Lower lobe of right lung (tissue), 2 donors: ENCODE measurements around the gene MOGAT1. TPM values are rescaled to one million over a fixed set of nuclear protein-coding genes. Genes with fewer than 3 reads are reported as not detected.
"Not testable (repeated sequence)": the region's sequence is repeated elsewhere in the genome, so short reads cannot be mapped to it uniquely, and the experiment has no call there.

Experiments
- ATAC-seq, 2 donors: fragments of 200-7000 bp; cut with Tn5 transposase; one replicate each; pipeline ENCODE4 v1.9.1; 2020 to 2022; ENCODE audit warnings: mild to moderate bottlenecking in 2 of 2, moderate library complexity in 2 of 2
- DNase-seq: peaks from one replicate; pipeline ENCODE4 v3.0.0-alpha.2; 2020
- H3K27ac ChIP-seq: fragments of 200-600 bp; one replicate; pipeline ENCODE4 v1.8.0; 2022
- H3K27me3 ChIP-seq: fragments of 200-600 bp; one replicate; pipeline ENCODE4 v1.8.0; 2022; ENCODE audit warnings: low read depth
- H3K36me3 ChIP-seq: fragments of 200-600 bp; one replicate; pipeline ENCODE4 v1.8.0; 2022; ENCODE audit warnings: mild to moderate bottlenecking
- H3K4me1 ChIP-seq: fragments of 200-600 bp; one replicate; pipeline ENCODE4 v1.8.0; 2022
- H3K4me3 ChIP-seq: fragments of 200-600 bp; one replicate; pipeline ENCODE4 v1.8.0; 2022; ENCODE audit warnings: mild to moderate bottlenecking
- H3K9me3 ChIP-seq: fragments of 200-600 bp; one replicate; pipeline ENCODE4 v1.8.0; 2022
- intact Hi-C: fragments of 100-400 bp; cut with DNase I; formaldehyde crosslinking; loops from one replicate; pipeline ENCODE4 v1.11.0; 2022
- total RNA-seq: library from RNA; stranded (reverse); fragmentation: NEBNext Ultra II Directional; extraction: Animal tissue kit (Norgen Biotek cat#: 25700); gene quantifications from one replicate; pipeline ENCODE4 v1.2.1, GENCODE V29; 2021
- TF ChIP-seq, protein P1 (sequence below): fragments of 200-600 bp; IDR thresholded peaks from one replicate; pipeline ENCODE4 v1.8.0; 2022; ENCODE audit warnings: antibody characterized with exemption, mild to moderate bottlenecking
- donor health status: DM: no; HTN: yes; CAD: no; lungs with severe emphysema.

The MOGAT1 gene
- total RNA-seq, 1 donor from 2014 or later, result 3.2 TPM

DNA sequence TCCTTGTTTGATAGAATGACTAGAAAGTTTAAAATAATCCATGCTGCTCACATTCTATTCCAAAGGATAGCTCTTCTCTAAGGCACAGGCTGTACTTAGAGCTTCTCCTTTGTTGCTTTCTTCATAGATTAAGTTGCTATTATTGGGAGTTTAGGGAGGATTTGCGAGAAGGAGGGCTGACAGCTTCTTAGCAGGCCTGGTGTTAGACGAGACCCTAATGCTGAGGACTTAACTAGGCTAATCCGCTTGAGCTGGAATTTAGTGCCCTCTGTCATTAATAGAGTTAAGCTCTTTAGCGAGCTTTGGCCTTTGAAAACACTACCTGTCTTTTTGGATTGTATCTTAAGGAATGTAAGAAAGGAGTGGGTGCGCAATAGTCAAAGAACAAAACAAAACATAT is 81.3 kb downstream of the MOGAT1 start:
- H3K9me3 ChIP-seq, result no peaks in the 10 kb centered on the region
- no peak for DNase-seq
- H3K4me1 ChIP-seq, result peaks cover 9% of the 10 kb centered on the region
- TF ChIP-seq, protein P1, sequence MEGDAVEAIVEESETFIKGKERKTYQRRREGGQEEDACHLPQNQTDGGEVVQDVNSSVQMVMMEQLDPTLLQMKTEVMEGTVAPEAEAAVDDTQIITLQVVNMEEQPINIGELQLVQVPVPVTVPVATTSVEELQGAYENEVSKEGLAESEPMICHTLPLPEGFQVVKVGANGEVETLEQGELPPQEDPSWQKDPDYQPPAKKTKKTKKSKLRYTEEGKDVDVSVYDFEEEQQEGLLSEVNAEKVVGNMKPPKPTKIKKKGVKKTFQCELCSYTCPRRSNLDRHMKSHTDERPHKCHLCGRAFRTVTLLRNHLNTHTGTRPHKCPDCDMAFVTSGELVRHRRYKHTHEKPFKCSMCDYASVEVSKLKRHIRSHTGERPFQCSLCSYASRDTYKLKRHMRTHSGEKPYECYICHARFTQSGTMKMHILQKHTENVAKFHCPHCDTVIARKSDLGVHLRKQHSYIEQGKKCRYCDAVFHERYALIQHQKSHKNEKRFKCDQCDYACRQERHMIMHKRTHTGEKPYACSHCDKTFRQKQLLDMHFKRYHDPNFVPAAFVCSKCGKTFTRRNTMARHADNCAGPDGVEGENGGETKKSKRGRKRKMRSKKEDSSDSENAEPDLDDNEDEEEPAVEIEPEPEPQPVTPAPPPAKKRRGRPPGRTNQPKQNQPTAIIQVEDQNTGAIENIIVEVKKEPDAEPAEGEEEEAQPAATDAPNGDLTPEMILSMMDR, result no peak
- no peaks in the 10 kb centered on the region for H3K36me3 ChIP-seq
- intact Hi-C loops, result no loop called here
- no peak for ATAC-seq
- no peaks in the 10 kb centered on the region for H3K27me3 ChIP-seq
- no peak overlapping the region for H3K27ac ChIP-seq
- H3K4me3 ChIP-seq, result no peak overlapping the region

DNA sequence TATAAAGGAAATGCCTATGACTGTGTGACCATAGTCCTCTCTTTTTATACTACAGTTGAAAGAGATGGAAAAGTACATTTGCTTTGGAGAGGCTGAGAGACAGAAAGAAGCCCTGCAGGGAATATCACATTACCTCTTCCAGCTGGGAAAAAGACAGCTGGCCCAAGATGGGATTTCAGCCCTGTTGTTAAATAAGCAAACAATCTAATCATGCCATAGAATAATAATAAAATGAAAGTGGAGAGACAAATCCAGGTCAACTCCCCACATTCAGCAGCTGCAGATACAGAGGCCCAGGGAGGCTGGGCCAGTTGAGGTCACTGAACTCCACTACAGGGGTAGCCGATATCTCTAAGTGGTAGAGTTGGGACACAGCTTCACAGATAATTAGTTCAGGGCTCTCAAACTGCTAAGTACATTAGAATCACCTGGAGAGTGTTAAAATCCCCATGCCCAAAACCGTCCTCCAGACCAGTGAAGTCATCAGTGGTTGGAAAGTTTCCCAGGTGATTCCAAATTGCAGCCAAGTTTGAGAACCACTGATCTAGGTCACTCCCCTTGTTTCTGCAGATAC is 81.9 kb downstream of the MOGAT1 start:
- no peaks in the 10 kb centered on the region for H3K27me3 ChIP-seq
- no peaks in the 10 kb centered on the region for H3K9me3 ChIP-seq
- H3K36me3 ChIP-seq, result no peaks in the 10 kb centered on the region
- DNase-seq (no peak), ATAC-seq (peak; percentile 15 to 26)
- no peak overlapping the region for H3K27ac ChIP-seq
- TF ChIP-seq, protein P1, result no peak
- peaks cover 9% of the 10 kb centered on the region for H3K4me1 ChIP-seq
- H3K4me3 ChIP-seq, result no peak overlapping the region
- intact Hi-C loops, result no loop called here

DNA sequence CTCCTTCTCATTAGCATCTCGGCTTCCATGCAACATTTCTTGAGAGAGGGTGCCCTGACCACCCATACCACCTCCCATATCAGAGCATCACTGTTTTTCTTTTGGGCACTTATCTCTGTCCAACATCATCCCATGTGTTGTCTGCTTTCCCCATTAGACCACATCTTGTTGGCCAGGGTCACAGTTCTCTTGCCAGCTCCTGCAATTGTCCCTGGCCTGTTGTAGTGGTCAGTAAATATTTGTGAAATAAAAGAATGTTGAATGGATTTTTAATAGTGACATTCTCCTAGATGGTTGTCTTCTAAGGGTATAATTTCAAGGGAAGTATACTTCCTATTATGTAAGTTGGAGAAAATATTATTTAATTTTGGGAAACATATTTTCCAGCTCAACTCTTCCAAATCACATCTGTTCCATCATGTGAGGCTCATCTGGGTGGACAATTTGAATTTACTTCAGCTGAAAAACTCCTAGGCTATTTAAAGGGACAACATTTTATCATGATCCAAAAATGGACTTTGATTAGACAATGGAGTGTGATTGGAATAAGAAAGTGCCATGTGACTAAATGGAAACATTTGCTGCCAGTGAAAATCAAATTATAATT is 83.0 kb downstream of the MOGAT1 start:
- Histone ChIP-seq H3K9me3 (no peaks in the 10 kb centered on the region), H3K4me3 (no peak overlapping the region), H3K36me3 (no peaks in the 10 kb centered on the region), H3K27ac (no peak overlapping the region), H3K27me3 (no peaks in the 10 kb centered on the region), H3K4me1 (peaks cover 9% of the 10 kb centered on the region)
- ATAC-seq (no peak), DNase-seq (no peak)
- TF ChIP-seq, protein P1, result no peak
- intact Hi-C loops, result no loop called here

DNA sequence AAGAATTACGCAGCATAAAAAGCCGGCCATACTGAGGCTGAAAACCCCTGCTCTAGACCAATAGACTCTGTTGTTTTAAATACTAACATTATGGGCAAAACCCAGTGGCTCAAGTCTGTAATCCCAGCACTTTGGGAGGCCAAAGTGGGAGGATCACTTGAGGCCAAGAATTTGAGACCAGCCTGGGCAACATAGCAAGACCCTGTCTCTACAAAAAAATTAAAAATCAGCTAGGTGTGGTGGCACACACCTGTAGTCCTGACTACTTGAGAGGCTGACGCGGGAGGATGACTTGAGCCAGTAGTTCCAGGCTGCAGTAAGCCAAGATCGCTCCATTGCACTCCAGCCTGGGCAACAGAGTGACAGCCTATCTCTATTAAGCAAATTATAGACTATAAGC is 84.1 kb downstream of the MOGAT1 start:
- H3K27me3 ChIP-seq, H3K9me3 ChIP-seq, DNase-seq, H3K4me3 ChIP-seq, H3K36me3 ChIP-seq, H3K4me1 ChIP-seq, intact Hi-C loops, ATAC-seq, H3K27ac ChIP-seq: not testable (repeated sequence)

DNA sequence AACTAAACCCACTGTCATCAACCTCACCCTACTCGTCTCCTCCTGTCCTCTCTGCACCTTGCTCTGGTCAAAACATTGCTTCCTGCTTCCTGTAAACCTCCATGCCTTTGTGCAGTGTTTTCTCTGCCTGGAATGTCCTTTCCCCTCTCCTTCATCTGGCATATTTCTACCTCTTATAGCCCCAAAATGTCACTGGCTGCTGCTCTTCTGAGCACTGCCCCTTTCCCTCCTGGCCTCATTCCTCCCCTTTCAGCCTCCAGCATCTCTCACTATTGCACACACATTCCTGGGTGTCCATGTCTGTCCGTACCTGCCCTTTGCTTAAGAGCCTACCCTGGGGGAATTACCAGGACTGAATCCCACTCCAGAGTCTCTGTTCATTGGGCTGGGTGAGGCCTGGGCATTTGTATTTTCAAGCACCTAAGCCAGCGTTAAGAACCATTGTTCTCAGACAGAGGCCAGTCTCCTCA is 84.9 kb downstream of the MOGAT1 start:
- no peak for ATAC-seq
- H3K9me3 ChIP-seq, result no peaks in the 10 kb centered on the region
- intact Hi-C loops, result no loop called here

More for the DNA sequence above, 84.9 kb downstream of the MOGAT1 start:
- H3K27me3 ChIP-seq, result no peaks in the 10 kb centered on the region
- no peak for DNase-seq
- H3K27ac ChIP-seq, result no peak overlapping the region
- peaks cover 9% of the 10 kb centered on the region for H3K4me1 ChIP-seq
- no peak overlapping the region for H3K4me3 ChIP-seq
- TF ChIP-seq, protein P1, result no peak
- H3K36me3 ChIP-seq, result no peaks in the 10 kb centered on the region
